ENCODE results near the gene GAPDHS.

Gene GAPDHS

DNA sequence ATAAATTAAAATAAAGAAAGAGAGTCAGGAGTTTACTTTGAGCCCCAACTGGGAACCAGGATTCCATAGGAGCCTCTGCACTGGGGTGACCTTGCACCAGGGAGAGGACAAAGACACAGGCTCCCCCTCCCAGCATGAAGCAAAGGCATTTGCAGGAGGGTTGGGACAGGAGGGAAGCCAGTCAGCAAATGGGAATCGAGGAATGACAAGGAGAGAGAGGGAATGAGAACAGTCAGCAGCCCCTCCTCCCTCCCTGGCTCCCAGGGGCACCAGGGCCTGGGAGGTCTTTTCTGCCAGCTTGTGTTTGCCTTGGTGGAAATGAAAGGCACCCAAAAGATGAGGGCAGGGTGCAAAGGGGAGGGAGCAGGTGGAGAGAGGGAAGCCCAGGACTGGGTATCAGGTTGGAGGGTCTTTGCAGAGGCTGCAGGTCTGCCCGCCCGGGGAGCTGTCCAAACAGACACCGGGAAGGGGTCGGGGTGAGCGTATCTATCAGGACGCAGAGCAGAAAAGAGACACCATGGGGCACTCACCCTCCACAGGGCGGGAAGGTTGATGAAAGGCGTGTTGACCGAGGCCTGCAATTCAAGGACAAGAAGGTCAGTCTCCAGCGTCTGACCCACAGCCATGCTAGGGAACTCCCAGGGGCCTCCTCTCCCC is 8.9 kb upstream of the GAPDHS start:
- no peak overlapping the region for H2AFZ ChIP-seq (ENCODE audit: low read depth, low read length)
- H3K4me2 ChIP-seq (ENCODE audit: low read length): no peak overlapping the region
- H3K27me3 ChIP-seq (ENCODE audit: low read depth, low read length): peaks cover 9% of the 10 kb centered on the region; the same call in 1 of the 2 replicates
- no peak for TF ChIP-seq EZH2phosphoT487 (IDR thresholded peaks at IDR 0.05; ENCODE audit: low read depth)
- TF ChIP-seq, protein P1, sequence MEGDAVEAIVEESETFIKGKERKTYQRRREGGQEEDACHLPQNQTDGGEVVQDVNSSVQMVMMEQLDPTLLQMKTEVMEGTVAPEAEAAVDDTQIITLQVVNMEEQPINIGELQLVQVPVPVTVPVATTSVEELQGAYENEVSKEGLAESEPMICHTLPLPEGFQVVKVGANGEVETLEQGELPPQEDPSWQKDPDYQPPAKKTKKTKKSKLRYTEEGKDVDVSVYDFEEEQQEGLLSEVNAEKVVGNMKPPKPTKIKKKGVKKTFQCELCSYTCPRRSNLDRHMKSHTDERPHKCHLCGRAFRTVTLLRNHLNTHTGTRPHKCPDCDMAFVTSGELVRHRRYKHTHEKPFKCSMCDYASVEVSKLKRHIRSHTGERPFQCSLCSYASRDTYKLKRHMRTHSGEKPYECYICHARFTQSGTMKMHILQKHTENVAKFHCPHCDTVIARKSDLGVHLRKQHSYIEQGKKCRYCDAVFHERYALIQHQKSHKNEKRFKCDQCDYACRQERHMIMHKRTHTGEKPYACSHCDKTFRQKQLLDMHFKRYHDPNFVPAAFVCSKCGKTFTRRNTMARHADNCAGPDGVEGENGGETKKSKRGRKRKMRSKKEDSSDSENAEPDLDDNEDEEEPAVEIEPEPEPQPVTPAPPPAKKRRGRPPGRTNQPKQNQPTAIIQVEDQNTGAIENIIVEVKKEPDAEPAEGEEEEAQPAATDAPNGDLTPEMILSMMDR (IDR thresholded peaks at IDR 0.05; ENCODE audit: low read depth, low read length): no peak
- no peak overlapping the region for H3K4me3 ChIP-seq (ENCODE audit: low read length)
- no peaks in the 10 kb centered on the region for H3K4me1 ChIP-seq (ENCODE audit: low read length)
- no peak overlapping the region for H3K9ac ChIP-seq (ENCODE audit: low read length)
- no peaks in the 10 kb centered on the region for H4K20me1 ChIP-seq (ENCODE audit: insufficient read depth, low read length)
- no peaks in the 10 kb centered on the region for H3K79me2 ChIP-seq (ENCODE audit: low read length)
- no peak overlapping the region for H3K27ac ChIP-seq (ENCODE audit: low read length)
- H3K36me3 ChIP-seq (replicated peaks; ENCODE audit: low read depth, low read length): no peaks in the 10 kb centered on the region
- no peaks in the 10 kb centered on the region for H3K9me3 ChIP-seq (ENCODE audit: insufficient read depth, low read length)

- Histone ChIP-seq H3K9me3 (ENCODE audit: insufficient read depth, low read length) (no peaks in the 10 kb centered on the region), H3K4me2 (ENCODE audit: low read length) (no peak overlapping the region), H4K20me1 (ENCODE audit: insufficient read depth, low read length) (no peaks in the 10 kb centered on the region), H3K27me3 (ENCODE audit: low read depth, low read length) (peaks cover 10% of the 10 kb centered on the region; the same call in 1 of the 2 replicates), H3K79me2 (ENCODE audit: low read length) (no peaks in the 10 kb centered on the region), H3K9ac (ENCODE audit: low read length) (no peak overlapping the region), H3K36me3 (replicated peaks; ENCODE audit: low read depth, low read length) (no peaks in the 10 kb centered on the region), H2AFZ (ENCODE audit: low read depth, low read length) (no peak overlapping the region), H3K4me3 (ENCODE audit: low read length) (no peak overlapping the region), H3K4me1 (ENCODE audit: low read length) (no peaks in the 10 kb centered on the region), H3K27ac (ENCODE audit: low read length) (no peak overlapping the region)
- TF ChIP-seq, protein P1 (IDR thresholded peaks at IDR 0.05; ENCODE audit: low read depth, low read length): no peak
- TF ChIP-seq EZH2phosphoT487 (IDR thresholded peaks at IDR 0.05; ENCODE audit: low read depth): no peak
Measured at GRCh38 chr19:35525873-35526272, 7.4 kb upstream of the GAPDHS start.

GRCh38 chr19:35528218-35529038 is 4.8 kb upstream of the GAPDHS start, which contains the start of gene SBSN:
Gene SBSN, minus strand, starts transcription at chr19:35528311. Its CDS starts 30 bp downstream, at chr19:35528281.
- TF ChIP-seq EZH2phosphoT487 (IDR thresholded peaks at IDR 0.05; ENCODE audit: low read depth): no peak
- TF ChIP-seq, protein P1 (IDR thresholded peaks at IDR 0.05; ENCODE audit: low read depth, low read length): no peak

More at GRCh38 chr19:35528218-35529038, 4.8 kb upstream of the GAPDHS start, which contains the start of gene SBSN:
- Histone ChIP-seq H3K79me2 (ENCODE audit: low read length) (no peaks in the 10 kb centered on the region), H3K27ac (ENCODE audit: low read length) (no peak within 1 kb of the TSS), H3K36me3 (replicated peaks; ENCODE audit: low read depth, low read length) (no peaks in the 10 kb centered on the region), H4K20me1 (ENCODE audit: insufficient read depth, low read length) (no peaks in the 10 kb centered on the region), H3K4me3 (ENCODE audit: low read length) (no peak within 1 kb of the TSS), H2AFZ (ENCODE audit: low read depth, low read length) (no peak within 1 kb of the TSS), H3K9ac (ENCODE audit: low read length) (no peak within 1 kb of the TSS), H3K4me1 (ENCODE audit: low read length) (no peaks in the 10 kb centered on the region), H3K27me3 (ENCODE audit: low read depth, low read length) (peaks cover 15% of the 10 kb centered on the region), H3K4me2 (ENCODE audit: low read length) (no peak within 1 kb of the TSS), H3K9me3 (ENCODE audit: insufficient read depth, low read length) (no peaks in the 10 kb centered on the region)
